Liver (tissue), 9 donors: ENCODE measurements around the gene ABCG8. TPM values are rescaled to one million over a fixed set of nuclear protein-coding genes. Genes with fewer than 3 reads are reported as not detected.
A peak's percentile ranks its signal among the peaks of the same experiment; 100 is the strongest.

ENCODE experiments used
- DNase-seq: peaks from one replicate; pipeline ENCODE4 v3.0.0-alpha.2; 2017; ENCODE audit warnings: low spot score
- H3K27ac ChIP-seq, 2 donors: one replicate each; pipeline ENCODE4 v1.7.0; 2013; ENCODE audit warnings: inconsistent platforms in 2 of 2, low read length in 2 of 2, control low read depth in 1 of 2, low read depth in 1 of 2, mild to moderate bottlenecking in 1 of 2
- H3K27me3 ChIP-seq, 4 donors: one replicate each; pipeline versions ENCODE4 v1.6.1 to v1.7.0; 2013; ENCODE audit warnings: low read length in 3 of 4, inconsistent platforms in 1 of 4, mild to moderate bottlenecking in 1 of 4, moderate library complexity in 1 of 4; ENCODE audit not compliant: control insufficient read depth in 4 of 4, insufficient read depth in 4 of 4
- H3K36me3 ChIP-seq, 4 donors: one replicate each; pipeline versions ENCODE4 v1.6.1 to v1.7.0; 2013; ENCODE audit warnings: low read length in 3 of 4, mild to moderate bottlenecking in 3 of 4, low read depth in 1 of 4, moderate library complexity in 1 of 4; ENCODE audit not compliant: control insufficient read depth in 4 of 4, insufficient read depth in 3 of 4
- H3K4me1 ChIP-seq, 4 donors: one replicate each; pipeline versions ENCODE4 v1.6.1 to v1.7.0; 2013; ENCODE audit warnings: low read length in 3 of 4, mild to moderate bottlenecking in 3 of 4, moderate library complexity in 1 of 4; ENCODE audit not compliant: control insufficient read depth in 4 of 4, insufficient read depth in 4 of 4
- H3K4me3 ChIP-seq, 3 donors: one replicate each; pipeline versions ENCODE4 v1.6.1 to v1.7.0; 2013; ENCODE audit warnings: low read length in 3 of 3, control low read depth in 1 of 3, low read depth in 1 of 3, mild to moderate bottlenecking in 1 of 3
- H3K9ac ChIP-seq, 2 donors: one replicate each; pipeline ENCODE4 v1.7.0; 2013; ENCODE audit warnings: low read length in 2 of 2, mild to moderate bottlenecking in 2 of 2, moderate library complexity in 2 of 2, control low read depth in 1 of 2, low read depth in 1 of 2
- H3K9me3 ChIP-seq, 4 donors: one replicate each; pipeline versions ENCODE4 v1.6.1 to v1.7.0; 2013; ENCODE audit warnings: low read length in 3 of 4; ENCODE audit not compliant: control insufficient read depth in 4 of 4
- EGR1 ChIP-seq, 2 donors: IDR thresholded peaks; 2 replicates each; pipeline ENCODE4 v1.6.1; 2016 to 2018; ENCODE audit warnings: antibody characterized with exemption in 2 of 2, low read depth in 2 of 2
- FOXA1 ChIP-seq: IDR thresholded peaks from 2 replicates; pipeline ENCODE4 v1.6.1; 2016; ENCODE audit warnings: antibody characterized with exemption
- GABPA ChIP-seq, 2 donors: IDR thresholded peaks in 1 of 2; conservative IDR thresholded peaks in 1 of 2; 2 replicates each; pipeline ENCODE4 v1.6.1; 2016; ENCODE audit warnings: antibody characterized with exemption in 2 of 2, mild to moderate bottlenecking in 1 of 2, moderate library complexity in 1 of 2
- HNF4G ChIP-seq: IDR thresholded peaks from 2 replicates; pipeline ENCODE4 v1.6.1; 2016; ENCODE audit warnings: antibody characterized with exemption
- JUND ChIP-seq, 2 donors: IDR thresholded peaks; 2 replicates each; pipeline ENCODE4 v1.6.1; 2016; ENCODE audit warnings: antibody characterized with exemption in 2 of 2
- SP1 ChIP-seq: IDR thresholded peaks from 2 replicates; pipeline ENCODE4 v1.6.1; 2018; ENCODE audit warnings: antibody characterized with exemption, mild to moderate bottlenecking
- TAF1 ChIP-seq: conservative IDR thresholded peaks from 2 replicates; pipeline ENCODE4 v1.6.1; 2016; ENCODE audit warnings: antibody characterized with exemption, mild to moderate bottlenecking
- WGBS: extraction: QIAGEN DNeasy Blood & Tissue Kit; methylation state at CpG from one replicate; pipeline ENCODE4 v1.1.7; 2013; 5-methylcytosine and 5-hydroxymethylcytosine counted together
- polyA plus RNA-seq, 2 donors: library from polyadenylated mRNA; stranded (reverse) in 1 of 2; unstranded in 1 of 2; fragments of 200-250 nt in 1 of 2; fragments of >200 nt in 1 of 2; fragmentation: Nextera tagmentation in 1 of 2; extraction: Ambion mirVana in 1 of 2; gene quantifications; one replicate each; pipeline versions ENCODE4 v1.2.1 to v1.2.3, GENCODE V29; 2013 to 2015
- total RNA-seq, 2 donors: library from RNA; depleted of rRNA; stranded (reverse); fragments of >200 nt; gene quantifications; one replicate each; pipeline ENCODE4 v1.2.3, GENCODE V29; 2014
- TF ChIP-seq, protein P1 (sequence below): fragments of 150-350 bp; IDR thresholded peaks from 2 replicates; pipeline ENCODE4 v1.5.1; 2017; ENCODE audit warnings: improper control_type of control experiment, low read depth, low read length; ENCODE audit not compliant: missing input control
- TF ChIP-seq, protein P2 (sequence below): IDR thresholded peaks from 2 replicates; pipeline ENCODE4 v1.6.1; 2016; ENCODE audit warnings: antibody characterized with exemption
- TF ChIP-seq, protein P3 (sequence below): IDR thresholded peaks from 2 replicates; pipeline ENCODE4 v1.6.1; 2016; ENCODE audit warnings: antibody characterized with exemption
- TF ChIP-seq, protein P4 (sequence below): IDR thresholded peaks from 2 replicates; pipeline ENCODE4 v1.6.1; 2016; ENCODE audit warnings: antibody characterized with exemption
- donor health status: healthy.
- donor health status: healthy.
- donor health status: healthy.
- donor health status: healthy.
- donor health status: healthy.

ABCG8 gene
- total and polyA plus RNA-seq, 4 donors: 16.8 to 81.2 (median 37.5) TPM

DNA sequence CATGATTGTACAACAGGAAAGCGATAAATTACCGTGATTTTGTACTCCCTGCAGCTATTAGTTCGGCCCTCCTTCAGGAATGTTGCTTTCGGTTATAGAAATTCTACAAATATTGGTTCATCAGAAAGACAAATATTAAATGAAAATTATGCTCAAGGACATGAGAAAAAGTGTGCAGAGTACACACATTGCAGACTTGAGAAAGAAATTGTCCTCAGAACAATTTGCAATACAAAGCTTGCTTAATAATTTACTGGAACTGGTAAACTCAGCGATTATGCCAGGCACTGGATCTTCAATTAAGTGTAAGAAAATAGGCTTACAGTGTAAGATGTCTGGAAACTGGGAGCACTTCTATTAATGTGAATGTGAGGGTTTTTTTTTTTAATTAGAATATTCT is 45.9 kb downstream of the ABCG8 start:
- whole genome bisulfite sequencing: 35% methylated on average over 5 of the region's 5 CpGs
- H3K27me3 ChIP-seq: no peaks in the 10 kb centered on the region
- H3K27ac ChIP-seq: peak overlapping the region in 1 of 2 donors; percentile 18
- H3K36me3 ChIP-seq: peaks cover 0 to 23% (median 10%) of the 10 kb centered on the region in 4 donors
- no peak overlapping the region for H3K4me3 ChIP-seq
- no peak for DNase-seq
- peak overlapping the region in 1 of 2 donors; percentile 22 for H3K9ac ChIP-seq
- TF ChIP-seq SP1 (no peak), TAF1 (no peak), EGR1 (IDR thresholded peaks at IDR 0.05; ENCODE audit: low read depth in 2 of 2) (no peak), GABPA (IDR thresholded peaks at IDR 0.05 in 1 of 2, conservative IDR thresholded peaks at IDR 0.05 in 1 of 2) (no peak), JUND (IDR thresholded peaks at IDR 0.05) (no peak)
- TF ChIP-seq, protein P1, sequence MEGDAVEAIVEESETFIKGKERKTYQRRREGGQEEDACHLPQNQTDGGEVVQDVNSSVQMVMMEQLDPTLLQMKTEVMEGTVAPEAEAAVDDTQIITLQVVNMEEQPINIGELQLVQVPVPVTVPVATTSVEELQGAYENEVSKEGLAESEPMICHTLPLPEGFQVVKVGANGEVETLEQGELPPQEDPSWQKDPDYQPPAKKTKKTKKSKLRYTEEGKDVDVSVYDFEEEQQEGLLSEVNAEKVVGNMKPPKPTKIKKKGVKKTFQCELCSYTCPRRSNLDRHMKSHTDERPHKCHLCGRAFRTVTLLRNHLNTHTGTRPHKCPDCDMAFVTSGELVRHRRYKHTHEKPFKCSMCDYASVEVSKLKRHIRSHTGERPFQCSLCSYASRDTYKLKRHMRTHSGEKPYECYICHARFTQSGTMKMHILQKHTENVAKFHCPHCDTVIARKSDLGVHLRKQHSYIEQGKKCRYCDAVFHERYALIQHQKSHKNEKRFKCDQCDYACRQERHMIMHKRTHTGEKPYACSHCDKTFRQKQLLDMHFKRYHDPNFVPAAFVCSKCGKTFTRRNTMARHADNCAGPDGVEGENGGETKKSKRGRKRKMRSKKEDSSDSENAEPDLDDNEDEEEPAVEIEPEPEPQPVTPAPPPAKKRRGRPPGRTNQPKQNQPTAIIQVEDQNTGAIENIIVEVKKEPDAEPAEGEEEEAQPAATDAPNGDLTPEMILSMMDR: no peak
- TF ChIP-seq, protein P2, sequence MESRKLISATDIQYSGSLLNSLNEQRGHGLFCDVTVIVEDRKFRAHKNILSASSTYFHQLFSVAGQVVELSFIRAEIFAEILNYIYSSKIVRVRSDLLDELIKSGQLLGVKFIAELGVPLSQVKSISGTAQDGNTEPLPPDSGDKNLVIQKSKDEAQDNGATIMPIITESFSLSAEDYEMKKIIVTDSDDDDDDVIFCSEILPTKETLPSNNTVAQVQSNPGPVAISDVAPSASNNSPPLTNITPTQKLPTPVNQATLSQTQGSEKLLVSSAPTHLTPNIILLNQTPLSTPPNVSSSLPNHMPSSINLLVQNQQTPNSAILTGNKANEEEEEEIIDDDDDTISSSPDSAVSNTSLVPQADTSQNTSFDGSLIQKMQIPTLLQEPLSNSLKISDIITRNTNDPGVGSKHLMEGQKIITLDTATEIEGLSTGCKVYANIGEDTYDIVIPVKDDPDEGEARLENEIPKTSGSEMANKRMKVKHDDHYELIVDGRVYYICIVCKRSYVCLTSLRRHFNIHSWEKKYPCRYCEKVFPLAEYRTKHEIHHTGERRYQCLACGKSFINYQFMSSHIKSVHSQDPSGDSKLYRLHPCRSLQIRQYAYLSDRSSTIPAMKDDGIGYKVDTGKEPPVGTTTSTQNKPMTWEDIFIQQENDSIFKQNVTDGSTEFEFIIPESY: no peak
- H3K4me1 ChIP-seq: peaks cover 1 to 32% (median 28%) of the 10 kb centered on the region in 4 donors
- no peaks in the 10 kb centered on the region for H3K9me3 ChIP-seq

- Histone ChIP-seq H3K9ac (no peak overlapping the region), H3K36me3 (peaks cover 0 to 24% (median 11%) of the 10 kb centered on the region in 4 donors), H3K27me3 (no peaks in the 10 kb centered on the region), H3K27ac (peak overlapping the region in 1 of 2 donors; percentile 55), H3K4me1 (peaks cover 1 to 31% (median 28%) of the 10 kb centered on the region in 4 donors), H3K4me3 (no peak overlapping the region), H3K9me3 (no peaks in the 10 kb centered on the region)
- 75% methylated on average over 7 of the region's 7 CpGs for WGBS
- no peak for TF ChIP-seq FOXA1
- no peak for DNase-seq
Observed at GRCh38 chr2:43885132-43885632, 46.4 kb downstream of the ABCG8 start.

- peaks cover 0 to 17% (median 13%) of the 10 kb centered on the region in 4 donors for H3K4me1 ChIP-seq
- H3K4me3 ChIP-seq: no peak overlapping the region
- H3K36me3 ChIP-seq: peaks cover 0 to 36% (median 20%) of the 10 kb centered on the region in 4 donors
- 86% methylated on average over 7 of the region's 7 CpGs for WGBS
- H3K27ac ChIP-seq: no peak overlapping the region
- no peaks in the 10 kb centered on the region for H3K27me3 ChIP-seq
- no peak overlapping the region for H3K9ac ChIP-seq
- TF ChIP-seq HNF4G (no peak), TAF1 (no peak), GABPA (IDR thresholded peaks at IDR 0.05 in 1 of 2, conservative IDR thresholded peaks at IDR 0.05 in 1 of 2) (no peak)
- TF ChIP-seq, protein P3, sequence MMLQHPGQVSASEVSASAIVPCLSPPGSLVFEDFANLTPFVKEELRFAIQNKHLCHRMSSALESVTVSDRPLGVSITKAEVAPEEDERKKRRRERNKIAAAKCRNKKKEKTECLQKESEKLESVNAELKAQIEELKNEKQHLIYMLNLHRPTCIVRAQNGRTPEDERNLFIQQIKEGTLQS: no peak
- TF ChIP-seq, protein P4, sequence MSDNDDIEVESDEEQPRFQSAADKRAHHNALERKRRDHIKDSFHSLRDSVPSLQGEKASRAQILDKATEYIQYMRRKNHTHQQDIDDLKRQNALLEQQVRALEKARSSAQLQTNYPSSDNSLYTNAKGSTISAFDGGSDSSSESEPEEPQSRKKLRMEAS: no peak
- TF ChIP-seq, protein P1: no peak
- no peaks in the 10 kb centered on the region for H3K9me3 ChIP-seq
- no peak for DNase-seq
Observed at GRCh38 chr2:43887176-43887575, 48.4 kb downstream of the ABCG8 start.
